Upper lobe of right lung (tissue), 1 donor: ENCODE measurements around the gene CCL17. TPM values are rescaled to one million over a fixed set of nuclear protein-coding genes. Genes with fewer than 3 reads are reported as not detected.

ENCODE experiments used
- ATAC-seq: fragments of 200-7000 bp; cut with Tn5 transposase; one replicate; pipeline ENCODE4 v1.9.1; 2020; ENCODE audit warnings: mild to moderate bottlenecking, moderate library complexity
- DNase-seq: peaks from one replicate; pipeline ENCODE4 v3.0.0-alpha.2; 2020
- H3K27ac ChIP-seq: fragments of 200-600 bp; one replicate; pipeline ENCODE4 v1.8.0; 2022
- H3K27me3 ChIP-seq: fragments of 200-600 bp; one replicate; pipeline ENCODE4 v1.8.0; 2022; ENCODE audit warnings: mild to moderate bottlenecking
- H3K36me3 ChIP-seq: fragments of 200-600 bp; one replicate; pipeline ENCODE4 v1.8.0; 2022
- H3K4me1 ChIP-seq: fragments of 200-600 bp; one replicate; pipeline ENCODE4 v1.8.0; 2022
- H3K4me3 ChIP-seq: fragments of 200-600 bp; one replicate; pipeline ENCODE4 v1.8.0; 2022; ENCODE audit warnings: mild to moderate bottlenecking
- H3K9me3 ChIP-seq: fragments of 200-600 bp; one replicate; pipeline ENCODE4 v1.8.0; 2022
- intact Hi-C: fragments of 100-400 bp; cut with DNase I; formaldehyde crosslinking; loops from one replicate; pipeline ENCODE4 v1.11.0; 2022
- total RNA-seq: library from RNA; stranded (reverse); fragmentation: NEBNext Ultra II Directional; extraction: Animal tissue kit (Norgen Biotek cat#: 25700); gene quantifications from one replicate; pipeline ENCODE4 v1.2.1, GENCODE V29; 2021
- TF ChIP-seq, protein P1 (sequence below): fragments of 200-600 bp; IDR thresholded peaks from one replicate; pipeline ENCODE4 v1.8.0; 2022; ENCODE audit warnings: antibody characterized with exemption
- donor health status: DM: no; HTN: yes; CAD: no; lungs with severe emphysema.

CCL17 gene
- total RNA-seq, 1 donor from 2014 or later = 15.5 TPM

DNA sequence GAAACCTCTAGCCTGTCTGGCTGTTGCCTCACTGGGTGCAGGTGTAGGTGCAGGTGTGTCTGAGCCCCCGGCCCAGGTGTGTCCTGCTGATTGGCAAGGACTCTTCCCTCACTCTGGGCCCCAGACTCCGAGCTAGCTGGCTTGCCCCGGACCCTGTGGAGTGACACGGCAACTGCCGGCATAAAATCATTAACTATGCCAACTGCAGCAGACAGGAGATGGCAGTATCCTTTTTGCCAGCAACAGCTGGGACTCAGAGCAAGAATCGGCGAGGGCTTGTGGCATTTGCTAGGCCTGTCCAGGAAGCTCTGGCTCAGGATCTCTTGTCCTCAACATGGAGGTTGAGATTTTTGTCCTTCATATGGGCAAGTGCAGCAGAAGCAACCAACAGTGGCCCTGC lies 21.8 kb downstream of the CCL17 start:
- Histone ChIP-seq H3K9me3 (no peaks in the 10 kb centered on the region), H3K27ac (no peak overlapping the region), H3K27me3 (no peaks in the 10 kb centered on the region), H3K4me1 (peaks cover 9% of the 10 kb centered on the region), H3K4me3 (no peak overlapping the region), H3K36me3 (peaks cover 43% of the 10 kb centered on the region)
- intact Hi-C loops = no loop called here
- no peak for ATAC-seq
- TF ChIP-seq, protein P1, sequence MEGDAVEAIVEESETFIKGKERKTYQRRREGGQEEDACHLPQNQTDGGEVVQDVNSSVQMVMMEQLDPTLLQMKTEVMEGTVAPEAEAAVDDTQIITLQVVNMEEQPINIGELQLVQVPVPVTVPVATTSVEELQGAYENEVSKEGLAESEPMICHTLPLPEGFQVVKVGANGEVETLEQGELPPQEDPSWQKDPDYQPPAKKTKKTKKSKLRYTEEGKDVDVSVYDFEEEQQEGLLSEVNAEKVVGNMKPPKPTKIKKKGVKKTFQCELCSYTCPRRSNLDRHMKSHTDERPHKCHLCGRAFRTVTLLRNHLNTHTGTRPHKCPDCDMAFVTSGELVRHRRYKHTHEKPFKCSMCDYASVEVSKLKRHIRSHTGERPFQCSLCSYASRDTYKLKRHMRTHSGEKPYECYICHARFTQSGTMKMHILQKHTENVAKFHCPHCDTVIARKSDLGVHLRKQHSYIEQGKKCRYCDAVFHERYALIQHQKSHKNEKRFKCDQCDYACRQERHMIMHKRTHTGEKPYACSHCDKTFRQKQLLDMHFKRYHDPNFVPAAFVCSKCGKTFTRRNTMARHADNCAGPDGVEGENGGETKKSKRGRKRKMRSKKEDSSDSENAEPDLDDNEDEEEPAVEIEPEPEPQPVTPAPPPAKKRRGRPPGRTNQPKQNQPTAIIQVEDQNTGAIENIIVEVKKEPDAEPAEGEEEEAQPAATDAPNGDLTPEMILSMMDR = no peak
- no peak for DNase-seq

DNA sequence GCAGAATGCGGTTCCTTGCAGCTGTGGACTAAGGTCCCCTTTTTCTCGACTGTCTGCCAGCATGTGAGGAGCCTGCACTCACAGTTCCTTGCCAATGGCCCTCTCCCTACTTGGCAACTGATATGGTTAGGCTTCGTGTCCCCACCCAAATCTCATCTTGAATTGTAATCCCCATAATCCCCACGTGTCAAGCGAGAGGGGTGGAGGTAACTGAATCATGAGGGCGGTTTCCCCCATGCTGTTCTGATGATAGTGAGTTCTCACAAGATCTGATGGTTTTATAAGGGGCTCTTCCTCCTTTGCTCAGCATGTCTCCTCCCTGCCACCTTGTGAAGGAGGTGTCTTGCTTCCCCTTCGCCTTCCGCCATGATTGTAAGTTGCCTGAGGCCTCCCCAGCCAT lies 22.7 kb downstream of the CCL17 start:
- intact Hi-C loops = no loop called here
- Histone ChIP-seq H3K27ac (no peak overlapping the region), H3K36me3 (peaks cover 52% of the 10 kb centered on the region), H3K4me3 (no peak overlapping the region), H3K4me1 (peaks cover 4% of the 10 kb centered on the region), H3K27me3 (no peaks in the 10 kb centered on the region), H3K9me3 (no peaks in the 10 kb centered on the region)
- no peak for DNase-seq
- ATAC-seq = no peak
- TF ChIP-seq, protein P1 = no peak

DNA sequence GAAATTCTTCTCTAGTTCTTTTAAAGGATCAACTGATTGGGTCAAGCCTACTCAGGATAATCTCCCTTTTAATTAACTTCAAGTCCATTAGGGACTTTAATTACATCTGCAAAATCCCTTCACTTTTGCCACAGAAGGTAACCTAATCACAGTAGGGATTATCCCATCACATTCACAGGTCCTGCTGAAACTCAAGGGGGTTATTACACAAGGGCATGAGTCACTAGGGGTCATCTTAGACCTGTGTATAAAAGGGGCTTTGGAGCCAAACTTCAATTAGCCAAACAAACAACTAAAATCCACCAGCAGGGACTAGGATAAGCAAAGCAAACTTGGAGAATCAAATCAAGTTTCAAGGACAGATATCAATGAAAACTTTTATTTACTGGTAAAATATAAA lies 23.3 kb downstream of the CCL17 start:
- Histone ChIP-seq H3K27ac (no peak overlapping the region), H3K4me3 (no peak overlapping the region), H3K9me3 (no peaks in the 10 kb centered on the region), H3K36me3 (peaks cover 58% of the 10 kb centered on the region), H3K4me1 (no peaks in the 10 kb centered on the region), H3K27me3 (no peaks in the 10 kb centered on the region)
- TF ChIP-seq, protein P1 = no peak
- ATAC-seq (no peak), DNase-seq (no peak)
- intact Hi-C loops = no loop called here

DNA sequence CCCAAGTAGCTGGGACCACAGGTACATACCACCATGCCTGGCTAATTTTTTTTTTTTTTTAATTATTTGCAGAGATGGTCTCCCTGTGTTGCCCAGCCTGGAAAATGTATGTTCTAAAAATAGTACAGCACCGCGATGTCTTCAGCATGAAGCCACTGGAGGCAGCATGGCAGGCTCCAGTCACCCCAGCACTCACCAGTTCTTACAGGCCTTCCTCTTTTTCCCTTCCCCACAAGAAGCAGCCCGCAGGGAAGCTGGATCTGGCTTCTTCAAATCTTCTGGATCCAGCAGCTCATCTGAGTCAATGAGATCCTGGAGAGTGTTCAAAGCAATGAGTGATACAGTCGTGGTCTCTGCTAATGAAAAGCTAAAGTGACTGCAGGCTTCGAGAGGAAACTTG lies 26.4 kb downstream of the CCL17 start:
- no peaks in the 10 kb centered on the region for H3K9me3 ChIP-seq
- no peak overlapping the region for H3K27ac ChIP-seq
- no peak for ATAC-seq
- TF ChIP-seq, protein P1 = no peak
- no peaks in the 10 kb centered on the region for H3K27me3 ChIP-seq
- DNase-seq = no peak
- no peaks in the 10 kb centered on the region for H3K4me1 ChIP-seq
- H3K4me3 ChIP-seq = no peak overlapping the region
- peaks cover 89% of the 10 kb centered on the region for H3K36me3 ChIP-seq
- intact Hi-C loops = no loop called here

DNA sequence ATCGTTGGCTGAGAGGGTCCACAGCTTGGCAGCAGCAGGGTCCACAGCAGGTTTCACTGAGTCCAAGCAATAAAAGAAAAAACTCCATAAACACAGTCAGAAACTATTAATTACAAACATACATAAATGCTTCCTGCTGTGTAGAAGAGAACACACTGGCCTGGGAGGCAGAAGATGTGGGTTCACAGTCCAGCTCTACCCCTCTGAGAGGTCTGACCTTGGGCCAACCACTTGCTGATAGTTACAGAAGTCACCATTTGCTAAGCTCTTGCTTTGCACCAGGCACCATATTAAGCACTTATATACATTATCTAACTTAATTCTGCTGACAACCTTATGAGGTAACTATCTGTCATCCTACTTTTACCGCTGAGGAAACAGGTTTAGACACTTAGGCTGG lies 27.9 kb downstream of the CCL17 start:
- Histone ChIP-seq H3K4me1 (no peaks in the 10 kb centered on the region), H3K4me3 (no peak overlapping the region), H3K27ac (no peak overlapping the region), H3K36me3 (peaks cover 99% of the 10 kb centered on the region), H3K9me3 (no peaks in the 10 kb centered on the region), H3K27me3 (no peaks in the 10 kb centered on the region)
- no peak for ATAC-seq
- TF ChIP-seq, protein P1 = no peak
- no peak for DNase-seq
- intact Hi-C loops = no loop called here

DNA sequence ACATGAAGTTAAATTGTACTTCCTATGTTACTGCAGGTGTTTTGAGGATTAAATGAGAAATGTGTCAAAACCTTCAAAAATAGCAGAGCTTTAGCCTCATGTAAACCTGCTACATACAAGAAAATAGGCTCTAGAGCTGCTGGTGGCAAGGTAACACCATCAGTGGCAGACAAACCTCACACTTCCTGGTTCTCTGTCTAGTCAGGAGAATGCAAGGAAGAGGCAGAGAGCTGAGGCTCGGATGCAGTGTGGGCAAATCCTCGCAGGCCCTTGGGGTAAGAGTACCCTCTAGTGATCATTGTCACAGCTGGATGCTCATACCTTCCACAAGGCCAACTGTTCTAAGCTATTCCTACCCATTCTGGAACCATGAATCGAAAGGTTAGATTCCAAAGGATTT lies 28.4 kb downstream of the CCL17 start:
- H3K4me3 ChIP-seq = no peak overlapping the region
- ATAC-seq (no peak), DNase-seq (no peak)
- peaks cover 99% of the 10 kb centered on the region for H3K36me3 ChIP-seq
- H3K4me1 ChIP-seq = no peaks in the 10 kb centered on the region
- H3K27me3 ChIP-seq = no peaks in the 10 kb centered on the region
- H3K9me3 ChIP-seq = no peaks in the 10 kb centered on the region
- intact Hi-C loops = no loop called here
- TF ChIP-seq, protein P1 = no peak
- H3K27ac ChIP-seq = no peak overlapping the region
